ENCODE results near the gene PER2. TPM values are rescaled to one million over a fixed set of nuclear protein-coding genes. Genes with fewer than 3 reads are reported as not detected.
A peak's percentile ranks its signal among the peaks of the same experiment; 100 is the strongest.

PER2 gene
- total RNA-seq, 1 experiment from 2014 or later, result 4.0 TPM

DNA sequence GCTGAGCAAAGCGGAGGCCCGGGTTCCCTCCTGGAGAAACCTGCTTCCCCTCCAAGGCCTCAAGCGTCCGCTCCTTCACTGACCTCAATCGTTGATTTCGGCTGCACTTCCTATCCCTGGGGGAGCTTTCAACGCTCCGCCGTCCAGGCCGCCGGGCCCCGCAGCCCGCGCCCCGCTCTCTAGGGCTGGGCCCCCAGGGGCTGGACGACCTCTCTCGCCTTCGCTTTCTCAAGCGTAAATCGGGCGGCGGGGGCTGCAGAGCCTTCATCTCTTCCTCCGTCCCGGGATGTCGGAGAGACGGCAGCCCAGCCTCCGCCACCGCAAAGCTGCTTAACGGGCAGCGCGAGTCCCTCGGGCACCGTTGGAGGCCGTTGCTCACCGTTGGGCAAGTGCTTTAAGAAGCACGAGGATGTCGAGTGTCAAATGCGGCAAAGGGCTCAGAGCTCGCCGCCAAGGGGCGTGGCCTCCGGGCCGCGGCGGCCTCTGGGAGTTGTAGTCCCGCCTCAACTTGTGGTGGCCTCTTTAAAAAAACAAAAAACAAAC, 57.1 kb downstream of the PER2 start:
- peak; percentile 55 for DNase-seq (ENCODE audit: low read depth)

GRCh38 chr2:238230699-238231098, 57.7 kb downstream of the PER2 start:
- DNase-seq (ENCODE audit: low read depth), result no peak

GRCh38 chr2:238228700-238229099, 59.7 kb downstream of the PER2 start:
- no peak for DNase-seq (ENCODE audit: low read depth)

- no peak for DNase-seq (ENCODE audit: low read depth)
These were observed 60.8 kb downstream of the PER2 start for GRCh38 chr2:238227587-238228032.

GRCh38 chr2:238226698-238227586, 61.5 kb downstream of the PER2 start:
- DNase-seq (ENCODE audit: low read depth), result no peak

- no peak for DNase-seq (ENCODE audit: low read depth)
These were observed 62.3 kb downstream of the PER2 start for GRCh38 chr2:238225911-238226697.

- DNase-seq (ENCODE audit: low read depth), result no peak
These were observed 63.3 kb downstream of the PER2 start for GRCh38 chr2:238225121-238225520.

DNA sequence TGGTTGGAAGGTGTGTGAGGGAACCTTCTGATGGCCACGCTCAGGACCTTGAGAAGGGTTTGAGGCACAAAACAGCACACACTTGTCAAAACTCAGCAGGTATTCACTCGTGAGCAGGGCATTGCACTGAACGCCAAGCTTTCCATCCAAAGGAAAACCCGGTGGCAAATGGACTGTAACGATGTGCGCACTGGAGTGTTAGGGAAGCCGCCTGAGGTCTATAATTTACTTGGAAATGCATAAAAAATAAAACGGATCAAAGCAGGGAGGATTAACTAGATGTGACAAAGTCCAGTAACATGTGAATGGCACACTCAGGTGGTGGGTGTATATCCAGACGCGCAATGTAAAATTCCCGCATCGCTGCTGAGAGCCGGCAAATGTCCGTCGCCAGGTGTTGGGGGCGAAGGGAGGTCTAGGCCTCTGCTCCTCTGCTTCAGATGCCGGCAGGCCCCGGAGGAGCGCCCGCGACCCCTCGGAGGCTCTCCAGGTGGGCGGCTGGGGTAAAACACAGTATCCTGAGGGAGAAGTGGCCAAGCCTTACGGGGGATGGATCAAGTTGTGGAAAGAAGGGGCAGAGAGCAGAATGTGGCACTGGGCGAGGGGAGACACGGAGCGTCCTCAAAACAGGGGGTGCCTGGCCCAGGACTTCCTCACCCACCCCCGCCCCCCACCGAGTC, 63.9 kb downstream of the PER2 start:
- no peak for DNase-seq (ENCODE audit: low read depth)

DNA sequence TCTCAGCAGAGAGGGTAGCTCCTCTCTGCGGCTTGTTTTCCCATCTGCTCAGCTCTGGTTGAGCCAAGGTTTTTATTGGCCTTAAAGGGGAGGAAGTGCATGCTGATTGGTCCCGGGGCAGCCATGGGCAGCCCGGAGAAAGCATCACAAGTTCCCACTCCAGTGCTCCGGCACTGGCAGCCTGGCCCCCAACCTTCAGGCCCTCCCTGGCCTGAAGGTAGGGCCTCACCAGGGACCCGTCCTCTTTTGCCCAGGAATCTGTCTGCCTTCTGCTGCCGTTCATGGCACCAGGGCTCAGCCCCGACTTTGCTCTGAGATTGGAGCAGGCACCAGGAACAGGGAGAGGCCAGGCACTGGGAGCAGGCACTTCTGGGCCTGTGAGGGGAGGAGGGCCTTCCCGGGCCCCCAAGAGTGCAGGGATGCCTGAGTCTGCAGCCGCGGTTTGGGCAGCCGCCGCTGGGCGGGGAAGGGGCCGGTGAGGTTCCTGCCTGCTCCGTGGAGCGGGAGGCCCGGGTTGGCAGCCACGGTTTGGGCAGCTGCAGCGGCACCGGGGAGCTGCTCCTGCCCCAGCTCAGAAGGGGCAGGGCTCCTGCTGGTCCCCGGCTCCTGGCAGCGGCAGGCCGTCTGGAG, 67.4 kb downstream of the PER2 start:
- DNase-seq (ENCODE audit: low read depth), result peak; percentile 45

DNA sequence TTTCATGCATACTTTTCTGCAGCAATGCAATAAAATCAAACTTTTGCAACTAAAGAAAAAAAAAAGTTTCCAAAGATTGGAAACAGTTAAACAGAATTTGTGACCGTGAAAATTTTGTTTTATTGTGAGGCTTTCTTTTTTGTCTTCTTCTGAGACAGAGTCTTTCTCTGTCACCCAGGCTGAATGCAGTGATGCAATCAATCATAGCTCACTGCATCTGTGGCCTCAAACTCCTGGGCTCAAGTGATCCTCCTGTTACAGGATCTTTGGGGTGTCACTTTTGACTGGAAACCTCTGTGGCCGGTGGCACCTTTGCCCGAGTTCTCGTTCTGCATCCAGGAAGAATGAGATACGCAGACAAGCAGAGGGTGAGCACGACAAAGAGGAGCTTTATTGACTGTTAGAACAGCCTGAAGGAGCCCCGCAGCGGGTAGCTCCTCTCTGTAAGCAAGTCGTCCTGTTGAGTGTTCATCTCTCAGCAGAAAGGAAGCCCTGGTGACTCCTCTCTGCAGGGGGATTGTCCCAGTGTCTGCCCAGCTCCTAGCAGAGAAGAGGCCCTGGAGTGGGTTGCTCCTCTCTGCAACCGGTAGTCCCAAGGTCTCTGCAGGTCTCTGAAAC, 68.0 kb downstream of the PER2 start:
- DNase-seq (ENCODE audit: low read depth), result no peak

DNA sequence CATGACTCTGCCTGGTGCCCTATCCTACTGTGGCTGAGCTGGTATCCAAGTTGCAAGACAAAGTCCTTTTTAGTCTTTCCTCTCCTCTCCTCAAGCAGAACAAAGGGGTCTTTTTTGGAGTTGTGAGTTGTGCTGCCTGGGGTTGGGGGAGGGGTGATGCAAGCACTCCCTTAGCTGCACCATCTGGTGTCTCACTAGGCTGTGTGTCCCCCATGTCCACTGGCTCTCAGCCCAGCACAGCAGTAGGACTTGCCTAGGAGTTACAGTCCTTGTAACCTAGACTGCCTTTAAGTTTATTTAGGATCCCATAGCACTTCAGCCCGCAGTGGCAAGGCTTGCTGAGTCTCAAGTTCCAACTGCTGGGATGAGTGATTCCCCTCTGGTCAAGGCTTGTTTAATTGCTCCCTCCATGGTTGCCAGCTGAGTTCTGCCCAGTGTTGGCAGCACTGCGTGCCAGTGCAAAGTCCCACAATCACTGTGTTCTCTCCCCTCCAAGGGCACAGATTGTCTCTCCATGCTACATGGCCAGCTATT, 71.7 kb downstream of the PER2 start:
- peak; percentile 50 for DNase-seq (ENCODE audit: low read depth)

DNA sequence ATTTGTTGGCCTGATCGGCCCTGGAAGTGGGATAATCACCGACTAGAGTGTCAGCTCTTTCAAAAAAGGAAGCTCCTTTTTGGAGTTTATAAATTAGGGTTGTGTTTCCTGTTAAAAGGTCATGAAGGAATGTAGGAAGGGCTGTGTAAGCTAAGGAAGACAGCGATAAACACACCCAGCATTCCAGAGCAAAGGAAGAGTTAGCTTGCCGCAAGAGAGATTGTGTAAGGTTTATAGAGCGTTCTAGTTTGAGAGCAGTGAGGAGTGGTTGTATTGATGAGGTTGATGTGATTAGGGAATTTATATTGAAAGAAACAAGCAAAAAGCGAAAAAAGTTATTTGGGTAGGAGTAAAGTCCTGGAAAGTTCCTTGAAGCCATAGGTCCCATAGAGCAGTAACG, 81.4 kb downstream of the PER2 start:
- DNase-seq (ENCODE audit: low read depth), result no peak

DNA sequence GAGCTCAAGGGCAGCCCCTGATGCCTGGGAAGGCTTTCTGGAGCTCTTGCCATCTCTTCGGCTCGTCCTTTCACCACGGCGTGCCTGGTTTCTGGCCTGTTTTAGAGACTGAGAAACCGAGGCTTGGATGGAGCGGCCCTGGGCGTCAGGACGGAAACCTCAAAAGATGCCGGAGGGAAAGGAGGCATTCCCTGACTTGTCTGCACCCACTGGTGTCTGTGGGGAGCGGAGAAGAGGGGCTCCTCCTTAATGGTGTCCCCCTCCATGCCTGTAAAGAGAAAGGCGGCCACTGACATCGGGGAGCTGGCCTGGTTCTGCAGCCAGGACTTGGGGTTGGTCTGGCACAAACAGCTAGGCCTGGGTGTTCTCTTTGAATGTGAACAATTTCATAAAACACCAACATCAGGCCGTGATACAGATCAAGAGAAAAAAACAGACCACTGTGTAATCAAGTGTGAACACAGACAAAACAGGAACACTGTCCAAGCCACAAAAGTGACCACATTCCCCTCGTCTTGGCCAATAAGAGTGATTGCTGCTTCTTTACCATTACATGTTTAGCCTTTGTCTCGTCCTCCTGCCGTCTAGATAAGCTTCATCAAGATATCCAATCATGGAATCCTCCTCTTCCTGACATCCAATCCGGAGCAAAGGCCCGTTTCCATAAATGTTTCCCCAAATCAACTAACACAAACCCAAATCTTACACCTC, 84.3 kb downstream of the PER2 start:
- no peak for DNase-seq (ENCODE audit: low read depth)

DNA sequence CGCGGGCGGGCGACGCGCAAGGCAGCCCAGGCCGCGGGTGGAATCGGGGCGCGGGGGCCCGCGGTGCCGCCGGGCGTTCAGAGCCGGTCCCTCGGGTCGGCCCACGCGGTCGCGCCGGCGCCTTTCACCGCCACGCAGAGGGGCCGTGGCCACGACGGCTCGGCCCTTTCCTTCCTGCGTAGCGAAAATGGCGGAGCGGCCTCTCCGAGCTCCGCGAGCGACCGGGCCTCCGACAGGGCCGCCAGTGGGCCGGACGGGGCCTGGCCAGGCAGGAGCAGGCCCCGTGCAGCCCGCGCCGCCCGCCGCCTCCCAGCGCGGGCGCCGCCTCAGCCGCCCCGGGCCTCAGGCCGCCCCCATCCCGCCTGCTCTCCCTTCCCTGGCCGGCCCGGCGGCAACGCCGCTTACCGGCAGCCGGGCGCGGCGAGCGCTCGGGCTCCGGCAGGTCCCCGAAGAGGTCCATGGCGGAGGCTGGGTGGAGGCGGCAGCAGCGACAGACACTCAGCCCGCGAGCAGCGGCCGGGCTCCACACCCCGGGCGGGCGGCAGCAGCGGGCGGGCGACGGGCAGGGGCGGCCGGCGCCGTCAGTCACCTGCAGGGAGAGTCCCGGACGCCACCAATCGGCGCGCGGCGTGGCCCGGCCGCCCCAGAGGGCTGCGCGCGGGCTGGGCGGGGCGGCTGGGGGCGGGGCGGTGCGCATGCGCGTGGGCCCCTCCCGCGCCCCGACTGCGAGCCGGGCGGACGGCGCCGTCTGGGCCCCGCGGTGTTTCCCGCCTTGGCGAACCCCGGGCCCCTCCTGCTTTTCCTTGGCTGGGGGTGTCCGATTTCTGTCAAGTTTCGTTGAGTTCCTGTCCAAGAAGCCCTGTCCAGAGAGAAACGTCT, 85.1 kb downstream of the PER2 start, which contains the start of gene ILKAP:
ILKAP (minus strand) TSS at position 602 of the 879 bp plus-strand sequence; CDS start at position 460, 142 bp downstream.
- DNase-seq (ENCODE audit: low read depth), result peak; percentile 84

DNA sequence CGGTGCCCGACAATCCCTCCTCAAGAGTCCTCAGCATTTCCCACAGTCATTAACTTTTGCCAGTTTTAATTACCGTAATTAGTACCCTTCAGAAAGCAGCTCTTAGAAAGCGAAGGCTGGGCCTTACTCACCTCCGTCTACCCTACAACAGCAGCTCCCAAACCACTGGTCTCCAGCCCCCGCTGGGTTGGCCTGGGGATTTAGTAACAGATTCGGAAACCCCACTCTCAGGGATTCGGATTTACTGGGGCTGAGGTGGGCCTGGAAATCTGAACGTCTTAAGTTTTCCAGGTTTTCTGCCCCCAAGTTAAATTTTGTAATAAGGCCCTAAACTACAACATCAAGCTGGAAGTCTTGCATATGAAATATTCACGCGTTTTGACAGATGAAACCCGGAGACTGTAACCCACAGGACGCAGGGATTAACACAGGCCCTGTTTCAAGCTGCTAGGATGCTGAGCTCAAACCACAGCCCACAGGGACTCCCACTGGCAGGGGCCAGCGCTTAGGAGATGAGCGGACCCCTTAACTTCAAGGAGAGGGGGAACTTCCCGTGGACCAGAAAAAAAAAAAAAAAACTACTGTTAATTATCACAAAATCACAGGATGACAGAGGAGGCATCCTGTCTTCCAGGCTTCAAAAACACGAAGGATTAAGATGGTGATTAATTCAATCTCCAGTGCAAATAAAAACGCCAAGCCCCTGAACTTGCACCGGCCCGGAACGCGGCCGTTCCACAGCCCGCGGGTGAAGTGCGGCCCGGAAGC, 85.9 kb downstream of the PER2 start:
- DNase-seq (ENCODE audit: low read depth), result no peak
